Activated naive CD8-positive, alpha-beta T cell treated with anti-CD3 and anti-CD28 coated beads, Interleukin-2, amount 50 U/mL, for 16 hours (primary cell): ENCODE data around the gene DDO.

ENCODE experiments used
- DNase-seq: peaks from one replicate; pipeline ENCODE4 v3.0.0-alpha.2; 2020; ENCODE audit warnings: low read depth, low spot score

DDO gene

DNA sequence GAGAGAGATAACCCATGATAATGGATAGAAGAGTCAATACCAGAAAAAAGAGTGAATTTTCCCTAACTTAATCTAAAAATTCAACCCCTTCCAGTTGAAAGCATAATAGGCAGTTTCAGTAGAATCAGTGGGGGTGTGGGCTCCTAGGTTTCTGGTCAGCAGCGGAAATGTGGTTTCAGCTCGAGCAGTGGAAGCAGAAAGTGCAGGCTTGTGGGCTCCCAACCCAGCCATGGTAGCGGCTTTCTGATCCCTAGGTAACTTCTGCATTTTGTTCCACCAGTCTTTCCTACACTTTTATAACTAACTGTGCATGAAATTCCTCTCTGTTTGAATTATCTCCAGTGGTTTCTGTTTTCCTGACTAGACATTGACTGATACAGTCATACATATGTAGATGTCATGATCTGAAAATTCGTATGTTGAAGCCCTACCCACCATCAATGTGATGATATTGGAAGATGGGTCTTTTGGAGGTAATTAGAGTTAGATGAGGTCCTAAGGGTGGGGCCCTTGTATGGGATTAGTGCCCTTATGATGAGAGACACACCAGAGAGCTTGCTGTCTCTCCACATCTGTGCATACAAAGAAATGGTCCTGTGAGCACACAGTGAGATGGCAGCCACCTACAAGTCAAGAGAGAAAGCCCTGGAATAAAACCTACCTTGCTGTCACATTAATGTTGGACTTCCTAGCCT lies 6.5 kb upstream of the DDO start:
- DNase-seq: no peak

- no peak for DNase-seq
These were observed 3.8 kb upstream of the DDO start for GRCh38 chr6:110419028-110419739.

DNA sequence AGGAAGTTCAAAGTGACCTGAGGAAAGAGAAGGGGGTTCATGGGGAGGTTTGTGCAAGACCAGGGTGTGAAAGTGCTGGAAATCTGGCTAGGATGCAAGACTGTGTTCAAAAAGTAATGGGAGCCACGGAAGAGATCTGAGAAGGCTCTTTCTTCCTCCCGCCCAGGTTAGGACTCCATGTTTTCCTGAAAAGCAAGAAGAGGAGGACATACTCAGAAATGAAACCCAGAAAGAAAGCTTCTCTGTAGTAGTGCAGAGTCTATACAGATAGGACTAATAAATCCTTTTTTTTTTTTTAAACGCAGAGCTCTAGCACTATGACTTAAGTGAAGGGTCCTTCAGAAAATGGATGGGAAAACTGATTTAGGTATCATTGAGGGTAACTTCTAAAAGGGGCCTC lies 3.2 kb upstream of the DDO start:
- DNase-seq: no peak

DNA sequence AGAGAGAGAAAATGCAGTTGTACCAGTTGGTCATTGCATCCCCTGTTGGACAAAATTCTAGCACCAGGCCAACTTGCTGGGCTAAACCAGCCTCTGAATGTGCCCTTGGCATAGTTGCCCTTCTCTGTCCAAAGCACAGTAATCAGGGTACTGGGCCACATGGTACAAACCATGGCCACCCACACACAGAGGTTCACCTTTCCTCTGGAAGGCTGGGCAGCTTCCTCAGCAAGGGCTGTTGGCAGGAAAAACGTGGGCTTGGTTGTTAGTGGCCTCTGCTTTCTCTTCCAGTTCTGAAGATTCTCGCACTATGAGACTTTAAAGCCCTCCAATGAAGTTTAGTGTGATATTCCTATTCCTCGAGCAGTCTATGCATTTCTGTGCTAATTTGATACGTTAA lies 706 bp downstream of the DDO start:
- no peak for DNase-seq

GRCh38 chr6:110412360-110412759 lies 3.0 kb downstream of the DDO start:
- no peak for DNase-seq

- no peak for DNase-seq
These were observed 4.9 kb downstream of the DDO start for GRCh38 chr6:110410511-110410910.

DNA sequence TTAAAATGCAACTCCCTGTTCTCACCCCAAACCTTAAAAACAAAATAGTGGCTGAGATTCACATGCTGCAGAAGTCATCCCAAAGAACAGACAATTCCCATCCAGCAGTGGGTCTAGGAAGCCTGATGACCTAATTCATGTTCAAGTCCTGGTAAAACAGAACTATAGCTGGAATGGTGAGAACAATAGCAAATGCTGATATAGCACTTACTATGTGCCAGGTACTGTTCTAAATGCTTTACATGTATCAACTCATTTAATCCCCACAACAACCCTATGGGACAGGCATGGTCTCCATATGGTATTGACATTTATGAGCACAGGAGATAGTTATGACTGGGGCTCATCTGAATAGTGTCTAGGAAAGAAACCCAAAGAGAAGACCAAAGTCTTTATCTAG lies 5.6 kb downstream of the DDO start:
- no peak for DNase-seq

DNA sequence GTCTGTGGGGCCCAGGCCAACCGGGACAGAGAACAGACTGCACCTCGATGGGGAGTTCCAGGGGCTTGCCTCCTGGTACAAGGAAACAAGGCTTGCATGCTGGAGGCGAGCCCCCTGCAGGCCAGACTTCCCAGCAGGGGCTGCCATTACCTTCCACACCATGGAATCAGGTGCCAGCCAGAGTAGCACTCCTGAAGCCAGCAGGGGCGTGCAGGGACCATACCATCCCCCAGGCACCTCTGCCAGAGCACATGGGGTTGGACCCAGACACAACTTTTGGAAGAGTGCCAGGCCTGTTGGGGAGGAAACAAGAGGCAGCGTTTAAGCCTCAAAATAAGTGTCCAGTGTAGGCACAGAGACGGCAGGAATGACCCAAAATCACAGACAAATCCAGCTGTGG lies 6.5 kb downstream of the DDO start:
- DNase-seq: no peak

- no peak for DNase-seq
These were observed 10.8 kb downstream of the DDO start for GRCh38 chr6:110404607-110405006.

- no peak for DNase-seq
These were observed 13.7 kb downstream of the DDO start for GRCh38 chr6:110401585-110402176.

DNA sequence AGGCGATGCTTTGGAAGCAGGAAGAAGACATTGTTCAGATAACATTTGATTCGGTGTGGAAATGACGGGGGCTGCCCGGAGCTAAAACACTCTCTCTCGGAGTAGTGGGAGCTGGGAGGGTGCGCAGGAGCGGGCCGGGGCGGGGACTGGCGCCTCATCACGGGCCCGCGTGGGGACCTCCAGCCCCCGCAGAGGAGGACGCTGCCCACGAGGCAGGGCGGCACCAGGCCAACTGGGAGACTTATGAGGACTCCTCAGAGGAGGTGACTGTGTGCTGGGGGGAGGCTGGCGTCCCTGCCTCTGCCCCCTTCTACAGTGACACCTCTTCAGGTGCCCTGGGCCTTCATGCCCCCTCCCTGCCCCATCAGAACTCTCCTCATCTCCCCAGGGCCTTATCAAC lies 15.2 kb downstream of the DDO start:
- DNase-seq: no peak

DNA sequence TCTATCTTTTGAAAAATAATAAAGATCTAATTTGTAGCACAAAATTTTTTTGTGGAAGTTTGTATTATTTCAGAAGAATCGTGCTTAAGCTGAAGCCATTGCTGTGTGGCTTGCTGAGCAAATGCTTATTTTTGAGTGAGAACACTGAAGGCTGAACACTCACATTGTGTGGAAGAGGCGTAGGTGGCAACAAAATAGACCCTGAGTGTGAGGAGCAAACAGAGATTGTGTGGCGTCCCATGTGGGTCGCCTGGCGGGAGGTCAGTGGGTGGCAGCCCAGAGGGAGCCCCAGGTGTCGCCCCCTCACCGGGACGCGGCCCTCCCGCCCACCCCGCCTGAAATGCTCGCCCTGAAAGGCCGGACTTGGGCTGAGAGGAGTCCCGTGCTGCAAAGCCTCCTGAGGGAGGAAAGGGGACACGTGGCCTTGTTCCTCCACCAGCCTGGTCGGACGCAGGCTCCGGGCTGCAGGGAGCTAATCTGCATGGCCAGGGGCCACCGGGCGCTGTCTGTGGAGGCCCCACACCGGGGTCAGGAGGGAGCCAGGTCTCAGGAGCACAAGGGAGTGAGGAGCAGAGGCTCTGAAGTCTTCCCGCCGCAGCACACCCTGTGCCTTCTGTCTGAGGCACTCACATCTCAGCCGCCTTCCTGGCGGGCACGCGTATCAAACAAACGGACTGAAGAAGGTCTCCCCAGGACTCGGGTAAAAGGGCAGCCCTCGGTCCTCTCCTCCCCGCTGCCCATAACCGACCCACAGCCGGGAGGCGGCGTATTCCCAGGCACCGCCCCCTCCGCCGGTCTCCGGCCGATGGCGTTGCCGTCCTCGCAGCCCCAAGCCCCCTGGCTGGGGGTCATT lies 15.9 kb downstream of the DDO start:
- DNase-seq: no peak

GRCh38 chr6:110398778-110399177 lies 16.6 kb downstream of the DDO start:
- no peak for DNase-seq

DNA sequence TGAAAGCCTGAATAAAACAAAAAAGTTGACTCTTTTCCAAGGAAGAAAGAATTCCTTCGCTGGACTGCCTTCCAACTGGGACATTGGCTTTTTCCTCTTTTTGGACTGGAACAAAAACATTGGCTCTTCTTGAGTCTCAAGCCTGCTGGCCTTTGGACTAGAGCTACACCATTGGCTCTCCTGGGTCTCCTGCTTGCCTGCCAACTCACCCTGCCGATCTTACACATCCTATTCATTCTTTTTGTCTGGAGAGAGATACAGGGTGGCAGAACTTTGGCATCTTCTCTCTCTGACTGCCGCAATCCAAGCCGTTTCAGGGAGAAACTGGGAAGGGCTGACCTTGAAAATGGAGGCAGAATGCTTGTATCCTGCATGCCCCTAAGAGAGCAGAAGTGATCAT lies 20.2 kb downstream of the DDO start:
- no peak for DNase-seq

DNA sequence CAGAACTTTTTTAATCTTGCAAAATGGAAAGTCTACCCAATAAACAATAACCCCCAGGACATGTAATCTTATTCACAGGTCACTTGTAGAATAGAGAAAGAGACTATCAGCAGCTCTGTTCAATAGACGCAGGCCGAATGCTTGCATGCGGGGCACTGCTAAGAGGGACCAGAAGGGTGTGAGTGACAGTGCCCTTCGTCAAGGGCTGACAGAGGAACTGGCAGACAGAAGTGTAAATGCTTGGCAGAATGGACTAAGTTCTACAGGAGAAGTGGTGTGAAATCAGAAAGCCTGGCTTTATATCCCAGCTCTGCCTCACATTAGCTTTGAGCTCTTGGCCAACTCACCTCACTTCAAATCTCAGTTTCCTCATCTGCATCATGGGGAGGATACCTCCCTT lies 21.0 kb downstream of the DDO start:
- no peak for DNase-seq

- no peak for DNase-seq
These were observed 22.6 kb downstream of the DDO start for GRCh38 chr6:110392727-110393126.

- no peak for DNase-seq
These were observed 25.0 kb downstream of the DDO start for GRCh38 chr6:110390404-110390803.

DNA sequence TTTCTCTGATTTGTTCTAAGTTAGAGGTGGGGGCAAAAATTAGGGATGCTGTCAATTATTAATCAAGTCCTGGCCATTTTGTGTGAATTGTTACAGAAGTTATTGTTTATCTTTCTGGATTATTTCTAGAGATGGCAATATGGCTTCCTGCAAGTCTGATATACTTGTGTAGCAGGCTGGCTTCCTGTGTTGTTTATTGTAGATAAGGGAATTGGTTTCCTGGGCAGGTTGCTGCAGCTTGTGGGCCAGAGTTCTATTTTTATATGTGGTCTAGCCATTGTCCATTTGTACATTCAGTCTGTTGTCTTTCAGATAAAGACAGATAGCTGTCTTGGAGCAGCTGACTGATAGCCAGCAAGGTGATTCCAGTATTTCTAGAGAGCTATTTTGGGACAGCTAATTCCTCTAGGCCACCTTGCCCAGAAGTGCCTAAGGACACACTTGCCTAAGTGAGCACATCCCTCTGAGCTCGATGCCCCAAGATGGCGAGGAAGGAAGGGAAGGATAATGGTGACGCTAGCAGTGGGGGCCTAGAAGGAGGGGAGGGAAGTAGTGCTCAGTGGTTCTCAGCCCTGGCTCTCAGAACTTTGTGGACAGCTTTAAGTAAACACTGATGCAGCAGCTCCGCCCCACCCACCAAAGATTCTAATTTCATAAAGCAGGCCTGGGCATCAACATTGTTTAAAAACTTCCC lies 25.5 kb downstream of the DDO start:
- DNase-seq: no peak

- DNase-seq: no peak
These were observed 27.4 kb downstream of the DDO start for GRCh38 chr6:110387986-110388385.

- no peak for DNase-seq
These were observed 29.9 kb downstream of the DDO start for GRCh38 chr6:110385458-110385863.

GRCh38 chr6:110378552-110378951 lies 36.8 kb downstream of the DDO start:
- DNase-seq: no peak

DNA sequence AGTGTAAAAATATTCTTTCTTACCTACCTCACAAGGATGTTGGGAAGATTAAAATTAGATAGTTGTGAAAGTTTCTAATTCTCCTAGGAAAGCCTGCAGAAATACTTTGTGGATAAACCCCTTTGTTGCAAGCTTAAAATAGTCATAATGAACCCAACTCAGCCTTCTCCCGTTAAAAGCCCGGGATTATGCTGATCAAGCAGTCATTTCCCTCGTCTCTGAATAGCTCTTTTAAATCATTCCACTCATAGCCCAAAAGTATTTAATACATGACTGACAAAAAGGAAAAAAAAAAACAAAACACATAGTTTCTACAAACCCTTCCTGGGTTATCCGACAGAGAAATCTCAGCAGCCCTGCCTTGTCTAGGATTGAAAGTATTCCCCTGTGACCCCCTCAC lies 46.3 kb downstream of the DDO start:
- DNase-seq: no peak
